NCI-H2227 (cell line): ENCODE data around the gene CRYGN.

ENCODE experiments used
- DNase-seq: peaks from one replicate; lab custom pipeline; 2025; ENCODE audit not compliant: unreplicated experiment; lab: John Stamatoyannopoulos, UW

The CRYGN gene

GRCh38 chr7:151440799-151441445 is 981 bp upstream of the CRYGN start:
- DNase-seq, result no peak

DNA sequence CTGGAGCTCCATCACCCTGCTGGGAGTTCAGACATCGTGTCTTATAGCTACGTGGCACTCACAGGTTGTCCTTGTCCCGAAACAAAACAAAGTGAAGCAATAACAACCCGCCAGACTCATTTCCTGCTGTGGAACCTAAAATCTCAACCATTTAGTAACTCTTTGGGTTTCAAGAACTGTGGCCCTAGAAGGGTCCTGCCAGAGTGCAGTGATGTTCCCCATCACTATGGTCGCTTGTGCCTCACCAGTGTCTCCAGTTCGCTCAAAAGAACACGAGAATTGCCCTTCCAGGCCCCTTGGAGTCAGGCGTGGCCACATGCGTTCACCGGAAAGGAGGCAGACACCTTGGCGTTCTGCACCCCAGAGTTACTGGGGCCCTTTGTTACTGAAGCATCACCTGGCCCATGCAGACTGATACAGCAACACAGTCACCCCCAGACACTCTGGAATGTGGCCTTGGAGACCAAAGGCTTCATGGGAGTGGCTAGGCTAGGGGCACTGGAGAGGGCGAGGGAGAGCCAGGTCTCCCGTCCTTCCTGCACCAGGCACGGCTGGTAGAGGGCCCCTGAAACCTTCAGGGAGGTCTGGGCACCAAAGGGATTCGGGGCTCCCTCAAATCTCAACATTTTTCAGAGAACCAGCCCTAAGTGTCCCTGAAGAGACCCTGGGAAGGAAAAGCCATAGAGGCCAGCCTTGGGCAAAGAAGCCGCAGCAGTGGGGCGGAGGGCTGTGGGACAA is 908 bp downstream of the CRYGN start:
- no peak for DNase-seq

GRCh38 chr7:151437866-151438516 is 1.9 kb downstream of the CRYGN start:
- no peak for DNase-seq

- DNase-seq, result no peak
These were observed 2.8 kb downstream of the CRYGN start for GRCh38 chr7:151437159-151437553.

DNA sequence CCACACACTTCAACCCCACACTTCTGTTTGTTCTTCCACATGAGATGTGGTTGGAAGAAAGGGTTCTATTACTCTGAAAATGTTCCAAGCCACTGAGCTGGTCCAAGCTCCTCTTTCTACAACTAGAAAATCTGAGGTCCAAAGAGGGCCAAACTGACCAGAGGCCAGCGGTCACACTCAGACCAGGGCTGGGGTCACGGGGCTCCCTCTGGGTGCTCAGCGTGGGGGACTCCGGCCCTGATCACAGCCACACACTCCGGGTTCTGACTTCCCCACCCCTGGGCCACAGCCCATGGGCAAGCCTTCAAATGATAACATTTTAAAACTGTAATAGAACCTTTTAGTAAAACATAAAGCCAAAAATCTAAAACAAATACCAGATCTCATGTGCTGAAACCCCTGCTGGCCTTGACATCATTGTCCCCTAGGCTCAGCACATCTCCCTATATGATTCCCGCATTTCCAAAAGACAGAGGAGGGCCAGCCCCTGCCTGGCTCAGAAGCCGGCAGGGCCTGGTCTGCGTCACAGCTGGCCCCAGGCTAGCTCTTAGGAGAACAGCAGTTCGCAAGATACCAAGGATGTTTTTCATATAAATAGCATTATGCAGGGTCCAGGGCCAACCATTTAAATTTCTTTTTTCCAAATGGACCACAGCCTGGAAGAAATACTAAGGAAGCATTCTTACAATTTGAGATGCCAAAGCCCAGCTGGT is 3.3 kb downstream of the CRYGN start:
- DNase-seq, result no peak

- DNase-seq, result no peak
These were observed 4.0 kb downstream of the CRYGN start for GRCh38 chr7:151435971-151436370.

DNA sequence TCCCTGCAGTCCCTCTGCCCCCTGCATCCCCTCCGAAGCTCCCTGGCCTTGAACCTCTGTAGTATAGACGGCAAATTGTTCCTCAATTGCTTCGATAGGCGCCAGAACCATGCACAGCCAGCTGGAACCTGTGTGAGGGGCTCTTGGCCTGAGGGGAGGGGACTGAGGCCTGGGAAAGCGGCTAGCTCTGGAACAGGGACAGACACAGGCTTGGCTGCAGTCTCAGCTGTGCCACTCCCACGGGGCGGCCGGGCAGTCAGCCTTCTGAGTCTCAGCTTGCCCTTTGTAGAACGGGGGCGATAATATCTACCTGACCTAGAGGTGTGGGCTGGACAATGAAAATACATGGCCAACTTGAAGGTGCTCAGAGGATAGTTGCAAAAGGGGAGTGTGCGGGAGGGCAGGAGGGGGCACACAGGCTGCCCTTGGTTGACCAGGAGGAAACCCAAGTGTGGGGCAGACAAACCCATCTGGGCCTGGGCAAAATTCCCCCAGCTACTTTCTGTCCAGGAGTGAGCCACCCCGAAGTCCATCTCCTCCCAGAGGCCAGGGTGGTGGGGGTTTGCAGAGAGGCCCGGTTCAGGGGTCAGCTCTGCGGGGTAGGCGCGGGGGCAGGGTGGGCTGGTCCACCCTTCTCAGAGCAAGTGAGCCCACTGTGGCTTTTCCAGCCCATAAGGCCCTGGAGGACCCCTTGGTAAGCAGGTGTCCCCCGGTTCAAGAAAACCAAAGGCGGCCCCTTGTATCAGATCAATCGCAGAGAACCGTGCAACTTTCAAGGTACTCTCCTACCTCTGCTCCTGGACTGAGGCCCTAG is 4.6 kb downstream of the CRYGN start:
- no peak for DNase-seq

DNA sequence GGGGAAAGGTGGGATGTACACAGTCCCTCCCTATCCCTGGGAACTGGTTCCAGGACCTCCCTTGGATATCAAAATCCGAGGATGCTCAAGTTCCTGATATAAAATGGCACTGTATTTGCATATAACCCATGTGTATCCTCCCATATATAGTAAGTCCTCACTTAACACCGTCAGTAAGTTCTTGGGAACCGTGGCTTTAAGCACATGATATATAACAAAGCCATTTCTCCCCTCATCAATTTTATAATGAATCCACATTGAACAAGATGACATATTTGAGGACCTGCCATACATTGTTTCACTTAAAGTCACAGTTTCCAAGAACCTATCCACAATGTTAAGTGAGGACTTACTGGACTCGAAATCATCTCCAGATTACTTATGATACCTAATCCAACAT is 5.4 kb downstream of the CRYGN start:
- no peak for DNase-seq

GRCh38 chr7:151433721-151434400 is 6.1 kb downstream of the CRYGN start:
- no peak for DNase-seq

DNA sequence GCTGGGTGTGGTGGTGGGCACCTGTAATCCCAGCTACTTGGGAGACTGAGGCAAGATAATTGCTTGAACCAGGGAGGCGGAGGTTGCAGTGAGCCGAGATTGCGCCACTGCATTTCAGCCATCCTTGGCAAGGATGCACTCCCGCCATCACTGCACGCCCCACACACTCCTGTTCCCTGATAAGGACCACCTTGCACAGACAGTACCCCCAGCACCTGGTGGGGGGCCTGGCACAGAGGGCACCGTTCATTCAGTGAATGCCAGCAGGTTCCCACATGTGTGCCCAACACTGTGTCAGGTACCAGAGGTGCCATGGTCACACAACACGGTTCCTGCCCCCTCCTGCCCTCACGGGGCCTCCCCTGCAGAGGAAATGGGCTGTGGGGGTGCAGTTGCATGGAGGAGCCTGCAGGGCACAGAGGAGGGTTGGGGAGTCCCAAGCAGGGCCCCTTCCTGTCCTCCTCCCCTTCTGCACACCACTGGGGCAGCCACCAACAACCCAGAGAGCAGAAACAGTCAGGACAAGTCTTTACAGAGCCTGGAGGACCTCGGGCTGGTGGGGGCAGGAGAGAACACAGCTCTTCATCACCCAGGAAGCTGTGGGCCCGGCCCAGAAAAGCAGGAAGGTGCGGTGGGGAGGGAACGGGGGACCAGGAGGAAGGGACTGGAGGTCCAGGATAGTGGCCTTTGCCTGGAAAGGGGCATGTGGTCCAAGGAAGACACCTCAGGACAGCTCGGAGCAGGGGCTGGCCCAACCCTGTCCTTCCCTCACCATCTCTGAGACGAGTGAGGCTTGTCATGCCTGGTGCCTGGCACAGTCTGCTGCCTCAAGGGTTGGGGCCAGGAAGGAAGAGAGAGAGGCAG is 7.1 kb downstream of the CRYGN start:
- no peak for DNase-seq

DNA sequence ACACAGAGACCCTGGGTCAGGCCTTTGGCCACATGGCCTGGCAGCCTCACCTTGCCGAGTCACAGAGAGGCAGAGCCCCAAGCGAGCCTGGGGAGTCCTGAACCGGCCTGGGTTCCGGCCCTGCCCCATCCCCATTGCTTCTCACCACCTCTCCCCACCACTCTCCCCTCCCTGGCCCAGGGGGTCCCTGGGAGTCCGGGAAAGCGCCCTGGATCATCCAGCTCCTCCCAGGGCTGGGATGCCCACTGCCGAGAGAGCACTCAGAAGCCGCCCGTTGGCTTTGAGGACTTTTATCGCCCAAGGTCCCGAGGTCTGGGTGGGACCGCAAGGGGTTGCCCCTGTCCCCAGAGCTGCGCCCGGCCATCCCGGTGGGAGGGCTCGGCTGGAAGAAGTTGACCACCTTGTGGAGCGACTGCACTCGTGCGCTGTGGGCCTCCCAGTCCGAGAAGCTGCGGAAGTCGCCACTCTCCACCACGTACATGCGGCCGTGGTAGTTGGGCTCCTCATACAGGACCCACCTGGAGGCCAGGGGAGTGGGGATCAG is 8.1 kb downstream of the CRYGN start:
- DNase-seq, result no peak

DNA sequence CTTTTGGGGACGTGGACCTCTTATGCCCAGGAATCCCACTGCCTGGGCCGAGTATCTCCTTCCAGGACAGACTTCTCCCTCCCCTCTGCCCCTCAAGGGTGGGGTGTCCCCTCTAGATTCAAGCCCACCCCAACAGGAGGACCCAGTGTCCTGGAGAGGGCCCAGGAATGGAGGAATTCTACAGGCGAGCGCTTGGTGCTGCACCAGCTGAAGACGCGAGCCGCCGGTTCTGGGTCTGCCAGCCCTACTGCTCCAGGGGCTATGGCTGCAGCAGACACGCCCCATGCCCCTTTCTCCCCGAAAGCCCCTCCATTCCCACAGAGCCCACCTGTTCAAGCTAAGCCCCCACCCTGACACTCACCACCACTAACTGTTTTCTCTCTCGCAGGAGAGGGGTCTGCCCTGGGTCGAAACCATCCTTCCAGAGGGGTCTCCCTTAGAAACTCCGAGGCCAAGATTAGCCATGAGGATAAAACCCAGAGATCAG is 8.6 kb downstream of the CRYGN start:
- DNase-seq, result no peak

DNA sequence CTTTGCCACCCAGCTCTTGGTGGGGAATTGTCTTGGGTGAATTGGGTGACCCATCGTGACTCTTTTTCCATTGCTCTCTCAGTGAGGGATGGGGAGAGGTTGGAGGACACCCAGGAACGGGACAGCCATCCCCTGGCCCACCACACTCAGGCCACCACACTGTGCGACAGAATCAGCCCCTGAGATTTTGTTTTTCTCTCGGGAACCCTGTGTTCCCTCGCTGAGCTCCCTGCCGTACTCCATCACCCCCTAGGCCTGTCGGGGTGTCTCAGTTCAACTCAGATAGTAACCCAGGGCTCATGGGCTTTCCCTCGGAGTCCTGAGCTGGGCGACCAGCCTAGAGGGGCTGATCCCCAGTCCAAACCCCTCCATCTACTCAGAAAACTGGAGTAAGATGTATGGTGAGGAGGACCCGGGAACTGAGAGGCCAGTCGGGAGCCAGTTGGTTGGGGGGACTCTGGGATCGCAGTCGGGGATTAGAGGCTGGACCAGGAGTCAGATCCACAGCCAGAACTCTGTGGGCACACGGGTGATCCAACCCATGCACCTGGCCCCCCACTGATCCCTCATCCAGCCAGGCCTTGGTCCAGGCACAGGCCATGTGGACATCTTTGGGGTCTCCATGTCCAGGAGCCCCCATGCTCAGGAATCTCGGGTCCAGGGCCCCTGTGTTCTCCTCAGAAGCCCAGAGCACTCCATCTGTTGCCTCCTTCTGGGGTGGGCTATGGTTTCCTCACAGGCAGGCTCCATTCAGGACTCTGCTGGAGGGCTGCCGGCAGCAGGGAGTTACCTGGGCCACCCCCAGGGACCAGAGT is 9.3 kb downstream of the CRYGN start:
- DNase-seq, result no peak

- no peak for DNase-seq
These were observed 10.2 kb downstream of the CRYGN start for GRCh38 chr7:151429560-151430331.

- no peak for DNase-seq
These were observed 10.7 kb downstream of the CRYGN start for GRCh38 chr7:151429237-151429559.

- peak; percentile 17 for DNase-seq
These were observed 11.3 kb downstream of the CRYGN start for GRCh38 chr7:151428378-151429236.
